ENCODE data around the gene MDM2. TPM values are rescaled to one million over a fixed set of nuclear protein-coding genes. Genes with fewer than 3 reads are reported as not detected.

The MDM2 gene
- total RNA-seq, 4 donors from 2014 or later = 75.9 to 99.6 (median 85.8) TPM

DNA sequence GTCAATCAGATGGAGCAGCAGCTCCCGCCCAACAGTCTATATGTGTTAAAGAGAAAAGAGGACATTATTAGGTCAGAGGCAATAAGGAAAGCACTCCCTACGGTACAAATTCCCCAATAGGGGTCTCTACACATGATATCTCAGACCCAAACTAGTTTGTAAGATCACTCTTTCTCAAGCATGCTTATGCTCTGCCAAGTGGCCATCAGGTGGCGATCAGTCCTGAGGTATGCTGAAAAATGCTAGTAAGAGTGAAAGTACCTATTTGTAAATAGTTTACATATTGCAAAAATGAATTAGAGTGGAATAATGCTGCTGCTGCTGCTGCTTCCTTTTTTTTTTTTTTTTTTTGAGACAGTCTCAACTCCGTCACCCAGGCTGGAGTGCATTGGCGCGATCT is 63.9 kb downstream of the MDM2 start:
- Histone ChIP-seq H3K27me3 (no peaks in the 10 kb centered on the region), H3K4me3 (no peak overlapping the region), H3K27ac (no peak overlapping the region), H3K4me1 (peaks cover 0 to 4% (median 0%) of the 10 kb centered on the region in 4 donors), H3K9me3 (no peaks in the 10 kb centered on the region), H3K36me3 (peaks cover 0 to 19% (median 0%) of the 10 kb centered on the region in 3 donors)
- DNase-seq (ENCODE audit: low spot score in 2 of 2) = no peak
- TF ChIP-seq EP300 (IDR thresholded peaks at IDR 0.05) = no peak
- 80 to 85% methylated on average over 6 of the region's 6 CpGs for WGBS, 2 donors

DNA sequence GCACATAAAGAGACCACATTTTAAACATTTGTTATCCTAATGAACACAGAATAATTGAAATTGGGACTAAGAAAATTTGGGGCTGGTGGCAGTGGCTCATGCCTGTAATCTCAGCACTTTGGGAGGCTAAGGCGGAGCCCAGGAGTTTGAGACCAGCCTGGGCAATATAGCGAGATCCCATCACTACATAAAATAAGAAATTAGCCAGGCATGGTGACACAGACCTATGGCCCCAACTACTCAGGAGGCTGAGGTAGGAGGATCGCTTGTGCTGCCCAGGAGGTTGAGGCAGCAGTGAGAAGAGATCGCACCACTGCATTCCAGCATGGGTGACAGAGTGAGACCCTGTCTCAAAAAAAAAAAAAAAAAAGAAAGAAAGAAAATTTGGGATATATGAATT is 65.3 kb downstream of the MDM2 start:
- H3K27me3 ChIP-seq = no peaks in the 10 kb centered on the region
- no peak for DNase-seq (ENCODE audit: low spot score in 2 of 2)
- 94 to 97% methylated on average over 4 of the region's 4 CpGs for WGBS, 2 donors
- no peaks in the 10 kb centered on the region for H3K9me3 ChIP-seq
- no peak overlapping the region for H3K4me3 ChIP-seq
- TF ChIP-seq, protein P1, sequence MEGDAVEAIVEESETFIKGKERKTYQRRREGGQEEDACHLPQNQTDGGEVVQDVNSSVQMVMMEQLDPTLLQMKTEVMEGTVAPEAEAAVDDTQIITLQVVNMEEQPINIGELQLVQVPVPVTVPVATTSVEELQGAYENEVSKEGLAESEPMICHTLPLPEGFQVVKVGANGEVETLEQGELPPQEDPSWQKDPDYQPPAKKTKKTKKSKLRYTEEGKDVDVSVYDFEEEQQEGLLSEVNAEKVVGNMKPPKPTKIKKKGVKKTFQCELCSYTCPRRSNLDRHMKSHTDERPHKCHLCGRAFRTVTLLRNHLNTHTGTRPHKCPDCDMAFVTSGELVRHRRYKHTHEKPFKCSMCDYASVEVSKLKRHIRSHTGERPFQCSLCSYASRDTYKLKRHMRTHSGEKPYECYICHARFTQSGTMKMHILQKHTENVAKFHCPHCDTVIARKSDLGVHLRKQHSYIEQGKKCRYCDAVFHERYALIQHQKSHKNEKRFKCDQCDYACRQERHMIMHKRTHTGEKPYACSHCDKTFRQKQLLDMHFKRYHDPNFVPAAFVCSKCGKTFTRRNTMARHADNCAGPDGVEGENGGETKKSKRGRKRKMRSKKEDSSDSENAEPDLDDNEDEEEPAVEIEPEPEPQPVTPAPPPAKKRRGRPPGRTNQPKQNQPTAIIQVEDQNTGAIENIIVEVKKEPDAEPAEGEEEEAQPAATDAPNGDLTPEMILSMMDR (IDR thresholded peaks at IDR 0.05) = no peak
- no peak for TF ChIP-seq EP300 (IDR thresholded peaks at IDR 0.05)
- TF ChIP-seq POLR2A (IDR thresholded peaks at IDR 0.05) = no peak
- peaks cover 0 to 15% (median 0%) of the 10 kb centered on the region in 3 donors for H3K36me3 ChIP-seq
- peaks cover 0 to 4% (median 0%) of the 10 kb centered on the region in 4 donors for H3K4me1 ChIP-seq
- H3K27ac ChIP-seq = no peak overlapping the region

DNA sequence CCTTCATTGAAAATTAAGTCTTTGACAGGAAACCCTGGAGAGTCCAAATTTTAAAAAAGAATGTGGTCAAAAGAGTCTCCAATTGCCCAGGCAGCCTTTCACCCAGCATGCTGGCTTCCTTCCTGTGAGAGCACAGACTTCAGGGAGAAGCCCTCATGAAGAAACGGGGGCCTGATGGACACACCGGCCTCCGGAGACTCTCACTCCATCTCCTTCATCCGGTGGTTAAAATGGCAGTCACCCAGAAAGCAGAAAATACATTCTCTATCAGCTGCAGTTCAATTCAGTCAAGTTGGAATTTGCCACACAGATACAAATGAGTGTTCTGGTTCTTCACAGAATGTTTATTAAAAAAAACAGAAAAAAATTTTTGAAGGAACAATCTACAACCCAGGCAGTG is 68.5 kb downstream of the MDM2 start:
- DNase-seq (ENCODE audit: low spot score in 2 of 2) = no peak
- TF ChIP-seq, protein P1 (IDR thresholded peaks at IDR 0.05) = no peak
- TF ChIP-seq POLR2A (IDR thresholded peaks at IDR 0.05) = no peak
- no peak for TF ChIP-seq EP300 (IDR thresholded peaks at IDR 0.05)
- Histone ChIP-seq H3K4me1 (peaks cover 0 to 4% (median 0%) of the 10 kb centered on the region in 4 donors), H3K27ac (no peak overlapping the region), H3K4me3 (no peak overlapping the region), H3K27me3 (no peaks in the 10 kb centered on the region), H3K9me3 (peaks cover 0 to 3% (median 0%) of the 10 kb centered on the region in 4 donors), H3K36me3 (peaks cover 0 to 13% (median 0%) of the 10 kb centered on the region in 3 donors)
- WGBS, 2 donors = 5 to 16% methylated on average over 4 of the region's 4 CpGs

DNA sequence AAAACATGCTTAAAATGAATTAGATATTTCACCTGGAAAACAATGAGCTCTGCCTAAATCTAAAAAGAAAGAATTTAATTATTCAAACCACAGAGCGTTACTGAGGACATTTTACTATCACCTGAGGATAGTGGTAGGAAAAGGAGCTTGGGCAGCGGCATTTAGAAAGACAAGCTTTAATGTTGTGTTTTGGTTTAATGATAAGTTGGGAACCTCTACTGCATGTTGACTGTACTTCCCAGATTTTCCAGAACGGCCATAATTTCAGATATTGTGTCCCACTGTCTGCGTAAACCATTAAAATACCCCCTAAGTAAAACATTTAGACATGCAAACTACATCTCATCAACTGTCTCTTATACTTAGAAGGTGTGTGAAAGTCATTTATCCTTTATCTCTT is 69.6 kb downstream of the MDM2 start:
- H3K4me1 ChIP-seq = peaks cover 0 to 4% (median 0%) of the 10 kb centered on the region in 4 donors
- peaks cover 0 to 3% (median 0%) of the 10 kb centered on the region in 4 donors for H3K9me3 ChIP-seq
- TF ChIP-seq, protein P1 (IDR thresholded peaks at IDR 0.05) = no peak
- TF ChIP-seq POLR2A (IDR thresholded peaks at IDR 0.05) = no peak
- no peak for TF ChIP-seq EP300 (IDR thresholded peaks at IDR 0.05)
- no peaks in the 10 kb centered on the region for H3K27me3 ChIP-seq
- H3K36me3 ChIP-seq = peaks cover 0 to 9% (median 0%) of the 10 kb centered on the region in 3 donors
- H3K27ac ChIP-seq = no peak overlapping the region
- DNase-seq (ENCODE audit: low spot score in 2 of 2) = no peak
- no peak overlapping the region for H3K4me3 ChIP-seq
- 93 to 97% methylated on average over 4 of the region's 4 CpGs for WGBS, 2 donors

DNA sequence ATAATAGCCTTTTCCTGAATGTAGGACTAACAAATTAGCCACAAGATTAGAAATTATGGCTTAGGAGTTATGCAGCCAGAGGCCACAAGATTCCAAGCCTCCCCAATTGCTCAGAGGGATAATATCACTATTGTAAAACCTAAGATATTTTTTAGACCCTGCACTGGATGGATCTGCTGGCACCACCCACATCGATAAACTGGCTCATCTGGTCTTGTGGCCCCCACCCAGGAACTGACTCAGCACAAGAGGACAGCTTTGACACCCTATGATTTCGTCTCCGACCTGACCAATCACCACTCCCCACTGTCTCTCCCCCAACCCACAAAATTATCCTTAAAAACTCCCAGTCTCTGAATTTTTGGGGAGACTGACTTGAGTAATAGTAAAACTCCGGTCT is 70.3 kb downstream of the MDM2 start:
- no peak overlapping the region for H3K4me3 ChIP-seq
- H3K9me3 ChIP-seq = peaks cover 0 to 3% (median 0%) of the 10 kb centered on the region in 4 donors
- DNase-seq (ENCODE audit: low spot score in 2 of 2) = no peak
- H3K36me3 ChIP-seq = peaks cover 0 to 14% (median 0%) of the 10 kb centered on the region in 3 donors
- 94 to 96% methylated on average over 4 of the region's 4 CpGs for whole genome bisulfite sequencing, 2 donors
- no peak overlapping the region for H3K27ac ChIP-seq
- no peak for TF ChIP-seq POLR2A (IDR thresholded peaks at IDR 0.05)
- no peak for TF ChIP-seq EP300 (IDR thresholded peaks at IDR 0.05)
- TF ChIP-seq, protein P1 (IDR thresholded peaks at IDR 0.05) = no peak
- H3K27me3 ChIP-seq = no peaks in the 10 kb centered on the region
- H3K4me1 ChIP-seq = peaks cover 0 to 4% (median 0%) of the 10 kb centered on the region in 4 donors

Data from tibial nerve (tissue), 4 donors.